PC-3 (cell line): ENCODE measurements around the gene ATP8A2.

ENCODE experiments used
- CTCF ChIP-seq: fragments of 300-600 bp; sonication (generic); conservative IDR thresholded peaks from 2 replicates; pipeline ENCODE4 v1.5.1; 2017; ENCODE audit warnings: antibody characterized with exemption, low read depth, mild to moderate bottlenecking, low read length
- EZH2 ChIP-seq: fragments of 300-600 bp; sonication (generic); IDR thresholded peaks from one replicate; pipeline ENCODE4 v1.6.1; 2017; ENCODE audit warnings: antibody characterized with exemption, mild to moderate bottlenecking, low read length; ENCODE audit not compliant: unreplicated experiment
- EZH2phosphoT487 ChIP-seq: fragments of 300-600 bp; sonication (generic); IDR thresholded peaks from 2 replicates; pipeline ENCODE4 v1.6.1; 2018; ENCODE audit warnings: mild to moderate bottlenecking, antibody characterized with exemption, low read length, borderline replicate concordance

- TF ChIP-seq CTCF, result no peak
- TF ChIP-seq EZH2, result no peak
- no peak for TF ChIP-seq EZH2phosphoT487
These were observed 260.6 kb downstream of the ATP8A2 start for GRCh38 chr13:25632166-25632888.
